RWPE2 (cell line): ENCODE measurements around the gene MAPKAPK3.

Experiments
- ATAC-seq: fragments of 200-7000 bp; cut with Tn5 transposase; 3 replicates; pipeline ENCODE4 v1.9.1; 2021; ENCODE audit warnings: low read depth
- DNase-seq: peaks from one replicate; pipeline ENCODE4 v3.0.0-alpha.2; 2020; ENCODE audit warnings: low spot score
- H3K27ac ChIP-seq: fragments of 450-650 bp; 2 replicates; pipeline ENCODE4 v1.5.1; 2017; ENCODE audit warnings: mild to moderate bottlenecking; ENCODE audit not compliant: poor library complexity, severe bottlenecking
- H3K27me3 ChIP-seq: fragments of 250-450 bp; sonication (Bioruptor Pico); 2 replicates; pipeline ENCODE4 v1.5.1; 2021; ENCODE audit warnings: mild to moderate bottlenecking, moderate library complexity; ENCODE audit not compliant: insufficient read depth, poor library complexity, severe bottlenecking
- H3K36me3 ChIP-seq: fragments of 250-450 bp; sonication (Bioruptor Pico); 2 replicates; pipeline ENCODE4 v1.5.1; 2020; ENCODE audit warnings: low read depth, mild to moderate bottlenecking, moderate library complexity
- H3K4me1 ChIP-seq: fragments of 250-450 bp; sonication (Bioruptor Pico); 2 replicates; pipeline ENCODE4 v1.5.1; 2021; ENCODE audit warnings: mild to moderate bottlenecking, moderate library complexity; ENCODE audit not compliant: insufficient read depth, poor library complexity, severe bottlenecking
- H3K4me3 ChIP-seq: fragments of 250-450 bp; sonication (Bioruptor Pico); 2 replicates; pipeline ENCODE4 v1.5.1; 2021; ENCODE audit warnings: mild to moderate bottlenecking, moderate library complexity; ENCODE audit not compliant: severe bottlenecking
- H3K9me3 ChIP-seq: fragments of 250-450 bp; sonication (Bioruptor Pico); 2 replicates; pipeline ENCODE4 v1.5.1; 2021; ENCODE audit warnings: mild to moderate bottlenecking, moderate library complexity; ENCODE audit not compliant: severe bottlenecking
- TF ChIP-seq, protein P1 (sequence below): fragments of 450-650 bp; IDR thresholded peaks from one replicate; pipeline ENCODE4 v1.5.1; 2017; ENCODE audit warnings: mild to moderate bottlenecking, moderate library complexity; ENCODE audit not compliant: poor library complexity, severe bottlenecking

Gene MAPKAPK3

DNA sequence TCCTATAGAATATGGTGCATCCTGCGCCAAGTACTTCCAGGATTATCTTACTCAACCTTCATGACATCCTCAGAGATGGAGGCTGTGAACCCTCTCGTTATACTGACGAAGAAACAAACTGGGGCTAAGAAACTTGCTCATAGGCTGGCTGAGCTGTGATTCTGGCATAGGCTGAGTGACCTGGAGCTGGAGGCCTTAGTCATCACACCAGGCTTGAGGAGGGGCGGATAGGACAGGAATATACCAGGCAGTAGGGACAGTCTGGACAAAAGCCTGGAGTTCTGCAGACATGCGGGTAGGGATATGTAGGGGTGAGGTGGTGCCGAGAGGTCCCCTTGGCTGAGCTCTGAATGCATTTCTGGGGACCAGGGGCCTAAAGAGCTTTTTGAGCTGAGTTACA is 29.6 kb upstream of the MAPKAPK3 start:
- no peaks in the 10 kb centered on the region for H3K36me3 ChIP-seq
- DNase-seq = no peak
- H3K4me1 ChIP-seq = peaks cover 7% of the 10 kb centered on the region
- TF ChIP-seq, protein P1, sequence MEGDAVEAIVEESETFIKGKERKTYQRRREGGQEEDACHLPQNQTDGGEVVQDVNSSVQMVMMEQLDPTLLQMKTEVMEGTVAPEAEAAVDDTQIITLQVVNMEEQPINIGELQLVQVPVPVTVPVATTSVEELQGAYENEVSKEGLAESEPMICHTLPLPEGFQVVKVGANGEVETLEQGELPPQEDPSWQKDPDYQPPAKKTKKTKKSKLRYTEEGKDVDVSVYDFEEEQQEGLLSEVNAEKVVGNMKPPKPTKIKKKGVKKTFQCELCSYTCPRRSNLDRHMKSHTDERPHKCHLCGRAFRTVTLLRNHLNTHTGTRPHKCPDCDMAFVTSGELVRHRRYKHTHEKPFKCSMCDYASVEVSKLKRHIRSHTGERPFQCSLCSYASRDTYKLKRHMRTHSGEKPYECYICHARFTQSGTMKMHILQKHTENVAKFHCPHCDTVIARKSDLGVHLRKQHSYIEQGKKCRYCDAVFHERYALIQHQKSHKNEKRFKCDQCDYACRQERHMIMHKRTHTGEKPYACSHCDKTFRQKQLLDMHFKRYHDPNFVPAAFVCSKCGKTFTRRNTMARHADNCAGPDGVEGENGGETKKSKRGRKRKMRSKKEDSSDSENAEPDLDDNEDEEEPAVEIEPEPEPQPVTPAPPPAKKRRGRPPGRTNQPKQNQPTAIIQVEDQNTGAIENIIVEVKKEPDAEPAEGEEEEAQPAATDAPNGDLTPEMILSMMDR = no peak
- peak; percentile 24; the same call in 1 of the 3 replicates for ATAC-seq
- no peaks in the 10 kb centered on the region for H3K9me3 ChIP-seq
- no peaks in the 10 kb centered on the region for H3K27me3 ChIP-seq
- H3K4me3 ChIP-seq = no peak overlapping the region
- H3K27ac ChIP-seq = no peak overlapping the region

DNA sequence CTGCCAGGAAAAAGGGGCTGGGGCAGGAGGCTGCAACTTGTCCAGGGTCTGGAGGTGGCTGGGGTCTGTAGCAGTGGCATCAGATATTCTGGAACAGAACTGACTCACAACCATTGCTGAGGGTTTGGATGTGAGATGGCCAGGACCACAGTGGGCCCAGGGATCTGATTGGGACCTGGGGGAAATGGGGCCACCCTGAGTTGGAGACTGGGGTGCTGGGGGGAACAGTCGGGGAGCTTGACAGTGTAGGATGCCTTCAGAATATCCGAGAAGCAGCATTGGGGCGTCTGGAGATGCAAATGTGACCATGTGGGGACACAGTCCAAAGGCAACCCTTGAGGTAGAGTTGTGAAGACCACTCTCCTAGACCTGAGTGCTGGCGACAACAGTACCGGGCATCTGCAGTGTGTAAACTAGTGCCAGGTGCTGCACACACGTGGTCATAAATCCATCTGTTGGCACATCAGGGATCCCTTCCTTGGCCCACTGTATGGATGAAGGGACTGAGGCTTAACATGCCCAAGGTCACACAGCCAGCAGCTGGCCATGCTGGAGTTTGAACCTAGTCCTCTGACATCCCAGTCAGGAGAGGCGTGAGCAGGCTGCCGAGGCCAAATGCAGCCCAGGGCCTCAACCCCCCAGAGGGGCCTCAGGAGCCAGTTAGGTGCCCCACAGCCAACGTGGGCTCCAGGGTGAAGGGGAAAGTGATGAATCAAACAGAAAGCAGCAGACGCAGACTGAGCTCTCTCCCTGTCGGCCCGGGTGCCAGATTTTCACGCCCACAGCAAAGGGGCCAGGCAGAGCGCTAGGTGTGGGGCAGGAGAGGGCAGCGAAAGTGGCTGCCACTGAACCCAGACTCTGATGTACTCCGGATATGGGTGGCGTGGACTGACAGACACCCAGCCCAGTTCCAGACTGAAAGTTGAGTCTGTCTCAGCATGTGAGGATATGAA is 28.9 kb upstream of the MAPKAPK3 start:
- no peaks in the 10 kb centered on the region for H3K36me3 ChIP-seq
- DNase-seq = no peak
- H3K9me3 ChIP-seq = no peaks in the 10 kb centered on the region
- no peak for ATAC-seq
- no peak overlapping the region for H3K27ac ChIP-seq
- no peaks in the 10 kb centered on the region for H3K27me3 ChIP-seq
- TF ChIP-seq, protein P1 = no peak
- peaks cover 9% of the 10 kb centered on the region for H3K4me1 ChIP-seq
- no peak overlapping the region for H3K4me3 ChIP-seq

DNA sequence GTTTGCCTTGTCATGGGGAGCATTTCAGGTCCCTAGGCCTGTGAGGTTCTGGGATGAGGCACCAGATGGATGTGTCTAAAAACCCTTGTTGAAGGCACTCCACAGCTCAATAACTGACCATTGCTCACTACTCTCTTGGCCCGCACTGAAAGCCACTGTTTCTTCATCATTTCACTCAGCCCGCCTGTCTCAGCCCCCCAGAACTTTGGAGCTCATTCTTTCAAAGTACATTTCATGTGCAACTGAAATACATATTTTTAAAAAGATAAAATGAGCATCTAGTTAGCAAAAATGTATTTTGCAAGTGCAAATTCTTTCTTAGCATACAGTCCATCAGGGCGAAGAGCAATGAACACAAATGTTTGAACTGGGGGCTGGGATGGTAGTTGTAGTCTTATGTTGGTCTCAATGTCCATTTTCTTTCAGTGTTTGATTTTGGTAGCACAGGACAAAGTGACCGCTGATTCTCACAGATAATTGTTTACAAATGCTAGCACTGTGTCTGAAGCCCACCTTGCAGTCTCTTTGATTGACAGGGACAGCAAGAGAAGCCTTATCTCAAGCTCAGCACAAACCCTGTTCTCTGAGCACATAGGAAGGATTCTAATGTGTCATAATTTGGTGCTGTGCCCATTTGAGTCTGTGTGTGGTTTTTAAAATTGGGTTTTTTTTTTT is 28.1 kb upstream of the MAPKAPK3 start:
- no peak for DNase-seq
- ATAC-seq = no peak
- Histone ChIP-seq H3K9me3 (no peaks in the 10 kb centered on the region), H3K27ac (no peak overlapping the region), H3K36me3 (no peaks in the 10 kb centered on the region), H3K4me3 (no peak overlapping the region), H3K27me3 (no peaks in the 10 kb centered on the region), H3K4me1 (peaks cover 9% of the 10 kb centered on the region)
- TF ChIP-seq, protein P1 = no peak

DNA sequence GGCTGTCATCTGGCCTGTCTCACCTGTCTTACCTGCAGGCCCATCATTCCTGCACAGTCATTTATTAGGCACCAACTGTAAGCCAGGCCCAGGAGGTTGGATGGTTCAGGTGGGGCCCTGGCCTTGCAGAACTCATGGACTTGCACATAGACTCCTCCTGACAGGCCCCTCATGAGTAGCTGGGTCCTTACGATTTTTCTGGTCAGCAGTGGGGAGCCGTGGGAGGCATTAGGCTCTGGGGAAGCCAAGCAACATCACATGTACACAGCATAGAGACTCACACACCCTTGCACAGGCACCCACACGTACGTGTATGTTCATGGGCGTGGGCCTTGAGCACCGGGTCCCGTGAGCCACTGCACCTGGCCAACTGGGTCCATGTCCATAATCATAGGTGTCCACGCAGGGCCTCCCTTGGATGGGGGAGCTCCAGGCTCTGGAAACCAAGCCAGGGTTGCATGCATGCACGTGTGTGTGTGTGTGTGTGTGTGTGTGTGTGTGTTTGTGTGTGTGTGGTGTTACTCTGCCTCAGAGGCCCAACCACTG is 25.7 kb upstream of the MAPKAPK3 start:
- DNase-seq (no peak), ATAC-seq (peak; percentile 2; the same call in 1 of the 3 replicates)
- Histone ChIP-seq H3K4me1 (peaks cover 9% of the 10 kb centered on the region), H3K27me3 (no peaks in the 10 kb centered on the region), H3K36me3 (no peaks in the 10 kb centered on the region), H3K27ac (peak overlapping the region; percentile 52), H3K9me3 (no peaks in the 10 kb centered on the region), H3K4me3 (no peak overlapping the region)
- TF ChIP-seq, protein P1 = peak; percentile 41
